RWPE2 (cell line): ENCODE results near the gene MMP23B.
"Not testable (repeated sequence)": the region's sequence is repeated elsewhere in the genome, so short reads cannot be mapped to it uniquely, and the experiment has no call there.

ENCODE experiments used
- ATAC-seq: fragments of 200-7000 bp; cut with Tn5 transposase; 3 replicates; pipeline ENCODE4 v1.9.1; 2021; ENCODE audit warnings: low read depth
- DNase-seq: peaks from one replicate; pipeline ENCODE4 v3.0.0-alpha.2; 2020; ENCODE audit warnings: low spot score
- H3K27ac ChIP-seq: fragments of 450-650 bp; 2 replicates; pipeline ENCODE4 v1.5.1; 2017; ENCODE audit warnings: mild to moderate bottlenecking; ENCODE audit not compliant: poor library complexity, severe bottlenecking
- H3K27me3 ChIP-seq: fragments of 250-450 bp; sonication (Bioruptor Pico); 2 replicates; pipeline ENCODE4 v1.5.1; 2021; ENCODE audit warnings: mild to moderate bottlenecking, moderate library complexity; ENCODE audit not compliant: insufficient read depth, poor library complexity, severe bottlenecking
- H3K36me3 ChIP-seq: fragments of 250-450 bp; sonication (Bioruptor Pico); 2 replicates; pipeline ENCODE4 v1.5.1; 2020; ENCODE audit warnings: low read depth, mild to moderate bottlenecking, moderate library complexity
- H3K4me1 ChIP-seq: fragments of 250-450 bp; sonication (Bioruptor Pico); 2 replicates; pipeline ENCODE4 v1.5.1; 2021; ENCODE audit warnings: mild to moderate bottlenecking, moderate library complexity; ENCODE audit not compliant: insufficient read depth, poor library complexity, severe bottlenecking
- H3K4me3 ChIP-seq: fragments of 250-450 bp; sonication (Bioruptor Pico); 2 replicates; pipeline ENCODE4 v1.5.1; 2021; ENCODE audit warnings: mild to moderate bottlenecking, moderate library complexity; ENCODE audit not compliant: severe bottlenecking
- H3K9me3 ChIP-seq: fragments of 250-450 bp; sonication (Bioruptor Pico); 2 replicates; pipeline ENCODE4 v1.5.1; 2021; ENCODE audit warnings: mild to moderate bottlenecking, moderate library complexity; ENCODE audit not compliant: severe bottlenecking

MMP23B gene

GRCh38 chr1:1636621-1637478 is 4.9 kb downstream of the MMP23B start:
- DNase-seq, H3K27me3 ChIP-seq, H3K4me1 ChIP-seq, H3K9me3 ChIP-seq, ATAC-seq, H3K36me3 ChIP-seq, H3K27ac ChIP-seq, H3K4me3 ChIP-seq: not testable (repeated sequence)

GRCh38 chr1:1637479-1637875 is 5.5 kb downstream of the MMP23B start:
- ATAC-seq, DNase-seq, H3K4me1 ChIP-seq: not testable (repeated sequence)

GRCh38 chr1:1638528-1638927 is 6.6 kb downstream of the MMP23B start:
- H3K27ac ChIP-seq, DNase-seq, H3K9me3 ChIP-seq, H3K4me1 ChIP-seq, H3K36me3 ChIP-seq, H3K4me3 ChIP-seq, H3K27me3 ChIP-seq, ATAC-seq: not testable (repeated sequence)

More at GRCh38 chr1:1637479-1637875, 5.5 kb downstream of the MMP23B start:
- not testable (repeated sequence) for H3K27ac ChIP-seq, H3K4me3 ChIP-seq, H3K27me3 ChIP-seq, H3K36me3 ChIP-seq, H3K9me3 ChIP-seq

GRCh38 chr1:1639368-1639767 is 7.4 kb downstream of the MMP23B start:
- H3K27me3 ChIP-seq, H3K4me3 ChIP-seq, ATAC-seq, DNase-seq, H3K27ac ChIP-seq, H3K36me3 ChIP-seq, H3K9me3 ChIP-seq, H3K4me1 ChIP-seq: not testable (repeated sequence)

- H3K36me3 ChIP-seq, H3K27ac ChIP-seq, H3K27me3 ChIP-seq, H3K4me3 ChIP-seq, H3K4me1 ChIP-seq, DNase-seq, ATAC-seq, H3K9me3 ChIP-seq: not testable (repeated sequence)
Observed at GRCh38 chr1:1640081-1640480, 8.1 kb downstream of the MMP23B start.

GRCh38 chr1:1640711-1641461 is 8.9 kb downstream of the MMP23B start:
- not testable (repeated sequence) for ATAC-seq, H3K27ac ChIP-seq, H3K36me3 ChIP-seq, DNase-seq, H3K27me3 ChIP-seq, H3K4me3 ChIP-seq, H3K4me1 ChIP-seq, H3K9me3 ChIP-seq

GRCh38 chr1:1646326-1646725 is 14.4 kb downstream of the MMP23B start:
- not testable (repeated sequence) for H3K27ac ChIP-seq, H3K4me1 ChIP-seq, H3K36me3 ChIP-seq, ATAC-seq, H3K9me3 ChIP-seq, DNase-seq, H3K4me3 ChIP-seq, H3K27me3 ChIP-seq

- peaks cover 14% of the 10 kb centered on the region for H3K36me3 ChIP-seq
- H3K4me1 ChIP-seq, ATAC-seq, H3K4me3 ChIP-seq, DNase-seq, H3K9me3 ChIP-seq, H3K27me3 ChIP-seq, H3K27ac ChIP-seq: not testable (repeated sequence)
Observed at GRCh38 chr1:1647567-1648241, 15.7 kb downstream of the MMP23B start.

- not testable (repeated sequence) for H3K27me3 ChIP-seq, DNase-seq, H3K27ac ChIP-seq, H3K9me3 ChIP-seq, ATAC-seq, H3K4me1 ChIP-seq, H3K4me3 ChIP-seq
- peaks cover 20% of the 10 kb centered on the region for H3K36me3 ChIP-seq
Observed at GRCh38 chr1:1648265-1648664, 16.3 kb downstream of the MMP23B start.
